GM21576 (cell line): ENCODE measurements around the gene KCNE4.
A peak's percentile ranks its signal among the peaks of the same experiment; 100 is the strongest.
"Not testable (repeated sequence)": the region's sequence is repeated elsewhere in the genome, so short reads cannot be mapped to it uniquely, and the experiment has no call there.

Experiments used
- ATAC-seq: cut with Tn5 transposase; IDR thresholded peaks from one replicate; pipeline ENCODE4 v1.9.1; 2021; ENCODE audit warnings: mild to moderate bottlenecking, moderate library complexity; ENCODE audit not compliant: unreplicated experiment

The KCNE4 gene

DNA sequence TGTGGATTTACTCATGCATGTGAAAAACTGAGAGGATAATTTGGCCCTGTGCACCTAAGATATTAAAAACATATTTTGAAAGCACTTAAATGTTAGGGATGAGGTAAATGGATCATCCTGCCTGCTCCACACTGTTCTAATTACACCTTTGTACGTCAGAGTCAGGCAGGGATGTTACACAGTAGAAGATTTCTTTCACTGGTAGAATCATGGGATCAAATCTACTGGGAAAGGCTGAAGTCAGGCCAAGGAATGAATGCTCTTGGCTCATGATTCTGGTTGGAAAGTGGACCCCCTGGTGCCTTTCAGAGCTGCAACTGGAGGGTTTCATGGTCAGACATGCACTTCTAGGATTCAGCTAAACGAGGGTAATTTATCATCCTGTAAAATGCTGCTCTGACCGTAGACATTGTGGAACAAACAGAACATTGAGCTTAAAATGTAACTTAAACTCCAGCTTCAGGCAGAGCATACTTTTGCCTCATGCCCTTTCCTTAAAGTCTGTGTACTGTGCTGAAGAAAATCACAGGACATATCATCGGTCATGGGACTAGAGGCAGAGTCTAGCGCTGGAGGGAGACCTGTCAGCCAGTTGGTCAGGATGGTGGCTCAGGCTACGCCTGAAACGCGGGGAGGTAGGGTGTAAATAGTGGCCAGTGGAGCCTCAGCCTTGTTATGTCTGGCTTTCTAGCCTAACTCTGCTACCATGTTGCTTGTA is 4.9 kb downstream of the KCNE4 start:
- no peak for ATAC-seq

- ATAC-seq = no peak
Observed at GRCh38 chr2:223057569-223057968, 5.6 kb downstream of the KCNE4 start.

GRCh38 chr2:223058952-223059716 is 7.1 kb downstream of the KCNE4 start:
- no peak for ATAC-seq

DNA sequence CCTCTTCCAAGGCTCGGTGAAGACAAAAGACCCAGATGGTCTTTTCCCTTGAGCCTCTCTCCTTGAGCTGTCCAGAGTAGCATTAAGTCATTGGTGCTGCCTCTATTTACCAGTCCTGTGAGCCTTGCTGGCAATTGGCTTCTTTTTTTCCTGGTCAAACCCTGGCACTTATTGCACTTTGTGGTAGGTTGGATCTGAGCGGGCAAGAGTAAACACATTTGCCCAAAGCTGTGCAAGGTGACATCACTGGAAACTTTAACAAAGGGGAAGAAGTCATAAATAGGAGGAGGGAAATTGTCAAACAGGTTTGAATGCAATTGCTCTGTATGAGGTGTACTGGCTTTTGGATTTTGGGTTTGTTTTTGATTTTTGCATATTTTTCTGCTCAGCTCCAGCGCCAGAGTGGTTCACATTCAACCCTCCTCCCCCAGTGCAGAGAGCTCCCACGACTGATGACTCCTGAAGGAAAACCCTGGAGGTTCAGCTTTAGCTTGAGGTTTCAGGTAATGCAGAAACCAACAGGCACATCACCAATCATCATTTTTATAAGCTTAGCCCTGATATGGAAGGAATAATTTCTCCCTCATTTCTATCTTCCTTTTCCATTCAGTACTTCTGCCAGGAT is 8.3 kb downstream of the KCNE4 start:
- no peak for ATAC-seq

DNA sequence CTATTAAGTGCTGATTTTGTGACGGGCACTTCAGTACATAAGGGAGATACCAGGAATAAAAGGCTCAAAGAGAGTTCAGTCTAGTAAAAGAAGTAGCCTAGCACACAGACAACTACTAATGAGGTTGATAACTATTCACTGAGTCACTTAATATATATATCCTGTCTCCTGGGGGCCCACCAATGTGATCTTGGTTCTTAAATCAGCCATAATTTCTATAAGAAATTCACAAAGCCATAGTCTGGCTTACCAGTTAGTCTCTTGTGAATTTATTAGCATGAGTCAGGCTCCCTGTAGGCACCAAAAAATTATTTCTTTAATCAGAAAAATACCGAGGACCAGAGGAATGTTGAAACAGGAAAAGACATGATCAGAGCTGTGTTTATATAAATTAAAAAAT is 10.4 kb downstream of the KCNE4 start:
- no peak for ATAC-seq

- no peak for ATAC-seq
Observed at GRCh38 chr2:223065107-223065506, 13.1 kb downstream of the KCNE4 start.

- ATAC-seq = no peak
Observed at GRCh38 chr2:223066721-223067120, 14.7 kb downstream of the KCNE4 start.

DNA sequence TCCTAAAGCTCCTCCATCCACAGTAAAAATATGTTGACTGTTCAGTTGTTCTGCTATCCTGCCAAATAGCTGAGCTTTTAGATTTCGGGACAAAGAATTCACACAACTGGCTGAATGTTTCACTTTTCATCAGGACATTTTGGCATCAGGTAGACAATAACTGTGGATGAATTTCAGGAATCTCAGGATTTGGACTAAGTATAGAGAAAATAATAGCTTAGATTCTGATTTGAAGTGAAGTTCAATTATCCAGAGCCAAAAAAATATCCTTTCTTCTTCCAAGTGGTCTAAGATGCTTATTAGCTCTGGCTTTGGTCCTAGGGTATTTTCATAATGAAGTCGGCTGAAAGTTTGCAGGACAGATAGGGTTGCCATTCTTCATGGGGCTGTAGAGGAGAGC is 16.1 kb downstream of the KCNE4 start:
- no peak for ATAC-seq

- no peak for ATAC-seq
Observed at GRCh38 chr2:223069465-223069864, 17.5 kb downstream of the KCNE4 start.

- no peak for ATAC-seq
Observed at GRCh38 chr2:223069988-223070387, 18.0 kb downstream of the KCNE4 start.

DNA sequence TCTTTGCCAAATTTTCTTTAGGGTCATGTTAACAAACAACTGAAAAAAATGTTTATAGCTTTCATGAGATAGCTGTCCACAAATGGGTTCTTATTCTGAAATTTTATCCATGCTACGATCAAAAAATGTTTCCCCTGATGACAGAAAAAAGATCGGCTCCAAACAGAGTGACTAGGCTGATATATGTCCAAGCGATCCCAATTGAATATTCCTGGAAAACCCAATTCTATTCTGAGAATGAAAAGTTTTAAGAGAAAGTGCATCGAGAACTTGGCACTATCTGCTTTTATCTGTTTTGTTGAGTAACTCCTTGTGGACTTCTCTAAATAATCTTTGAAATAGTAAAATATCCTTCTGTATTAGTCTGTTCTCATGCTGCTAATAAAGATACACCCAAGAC is 19.1 kb downstream of the KCNE4 start:
- ATAC-seq = no peak

DNA sequence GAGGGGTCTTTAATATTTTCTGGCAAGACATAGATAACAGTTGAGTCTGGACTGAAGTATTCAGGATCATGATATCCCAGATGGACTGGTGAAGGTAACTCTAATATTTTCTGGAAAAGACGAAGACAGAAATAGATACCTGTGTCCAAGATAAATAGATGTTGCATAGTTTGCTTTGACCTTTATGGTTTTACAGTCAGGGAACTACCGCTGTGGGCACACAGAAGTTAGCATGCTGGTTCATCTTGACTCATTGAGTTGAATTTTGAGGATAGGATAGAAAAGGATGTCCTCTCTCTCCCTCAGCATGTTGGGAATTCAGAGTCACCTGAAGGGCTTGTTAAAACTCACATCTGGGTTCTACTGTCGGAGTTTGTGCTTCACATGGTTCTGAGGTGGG is 20.8 kb downstream of the KCNE4 start:
- no peak for ATAC-seq

DNA sequence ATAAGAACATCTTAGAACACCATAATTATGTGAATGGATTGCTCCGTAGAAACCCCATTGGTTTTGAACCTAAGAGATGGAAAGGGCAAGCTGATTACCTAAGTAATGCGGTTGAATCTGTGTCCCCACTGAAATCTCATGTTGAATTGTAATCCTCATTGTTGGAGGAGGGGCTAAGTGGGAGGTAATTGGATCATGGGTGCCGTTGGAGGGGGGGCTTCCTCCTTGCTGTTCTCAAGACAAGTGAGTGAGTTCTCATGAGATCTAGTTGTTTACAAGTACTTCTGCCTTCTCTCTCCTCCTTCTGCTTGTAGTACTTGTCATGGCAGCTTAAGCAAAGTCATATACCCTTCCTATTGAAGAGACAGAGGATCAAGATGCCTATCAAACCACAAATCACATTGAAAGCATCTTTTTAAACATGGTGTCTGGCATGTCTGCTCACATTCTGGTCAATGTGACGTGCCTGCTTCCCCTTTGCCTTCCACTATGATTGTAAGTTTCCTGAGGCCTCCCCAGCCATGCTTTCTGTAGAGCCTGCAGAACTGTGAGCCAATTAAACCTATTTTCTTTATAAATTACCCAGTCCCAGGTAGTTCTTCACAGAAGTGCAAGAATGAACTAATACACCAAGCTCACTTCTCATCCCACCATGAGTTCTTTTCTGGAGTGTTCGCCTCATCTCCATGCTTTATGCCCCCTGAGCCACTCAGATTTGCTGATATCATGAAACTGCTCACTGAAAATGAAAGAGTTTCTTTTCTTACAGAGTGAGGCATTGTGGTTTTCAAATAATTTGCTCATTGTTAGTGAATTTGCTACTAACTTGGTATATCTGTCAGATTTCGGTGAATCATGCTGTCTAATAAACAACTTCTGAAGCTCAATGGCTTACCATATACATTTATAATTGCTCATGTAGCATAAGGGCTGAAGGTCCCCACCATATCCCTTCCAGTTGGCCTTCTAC is 23.6 kb downstream of the KCNE4 start:
- peak; percentile 88 for ATAC-seq

- no peak for ATAC-seq
Observed at GRCh38 chr2:223076573-223076972, 24.6 kb downstream of the KCNE4 start.

DNA sequence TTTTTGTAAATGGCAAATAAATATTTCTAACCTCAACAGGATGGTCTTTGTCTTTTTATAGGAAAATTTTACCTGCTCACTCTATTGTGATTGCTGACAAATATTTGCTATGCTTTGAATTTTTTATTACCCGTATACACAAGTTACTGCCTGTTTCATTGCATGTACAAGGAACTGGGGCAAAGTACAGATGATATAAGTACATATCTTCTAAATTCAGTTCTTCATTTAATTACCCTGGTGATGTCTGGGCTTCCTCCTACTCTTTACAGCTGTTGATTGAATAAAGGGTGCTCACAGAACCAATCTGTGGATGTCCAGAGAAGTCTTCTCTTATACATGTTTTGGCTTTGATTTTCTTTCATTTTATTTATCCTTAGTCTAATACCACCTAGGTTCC is 26.5 kb downstream of the KCNE4 start:
- ATAC-seq = no peak

- no peak for ATAC-seq
Observed at GRCh38 chr2:223079378-223079777, 27.4 kb downstream of the KCNE4 start.

GRCh38 chr2:223079925-223080324 is 27.9 kb downstream of the KCNE4 start:
- ATAC-seq = no peak

DNA sequence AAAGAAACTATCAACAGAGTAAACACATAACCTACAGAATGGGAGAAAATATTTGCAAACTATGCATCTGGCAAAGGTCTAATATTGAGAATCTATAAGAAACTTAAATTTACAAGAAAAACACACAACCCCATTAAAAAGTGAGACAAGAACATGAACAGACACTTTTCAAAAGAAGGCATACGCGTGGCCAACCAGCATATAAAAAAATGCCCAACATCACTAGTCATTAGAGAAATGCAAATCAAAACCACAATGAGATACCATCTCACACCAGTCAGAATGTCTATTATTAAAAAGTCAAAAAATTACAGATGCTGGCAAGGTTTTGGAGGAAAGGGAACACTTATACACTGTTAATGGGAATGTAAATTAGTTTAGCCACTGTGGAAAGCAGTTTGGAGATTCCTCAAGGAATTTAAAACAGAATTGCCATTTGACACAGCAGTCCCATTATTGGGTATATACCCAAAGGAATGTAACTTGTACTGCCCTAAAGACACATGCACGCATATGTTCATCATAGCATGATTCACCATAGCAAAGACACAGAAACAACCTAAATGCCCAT is 28.9 kb downstream of the KCNE4 start:
- ATAC-seq = not testable (repeated sequence)

DNA sequence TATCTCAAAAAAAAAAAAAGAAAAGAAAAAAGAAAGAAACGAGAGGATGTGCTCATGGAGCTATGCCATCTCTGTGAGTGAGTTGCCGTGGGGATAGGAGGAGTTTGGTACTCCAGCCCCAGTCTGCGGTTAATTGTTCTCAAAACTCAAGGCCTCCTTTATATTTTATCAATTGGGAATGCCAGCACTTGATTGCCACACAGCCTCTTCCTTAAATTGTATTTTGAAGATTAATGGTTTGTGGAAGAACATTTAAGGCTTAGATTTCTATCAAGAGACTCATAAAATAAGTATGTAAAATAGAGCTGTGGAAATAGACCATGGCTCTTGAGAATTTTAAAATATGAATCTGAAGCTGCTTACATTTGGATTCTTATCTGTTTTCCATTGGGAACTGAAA is 29.8 kb downstream of the KCNE4 start:
- no peak for ATAC-seq

- no peak for ATAC-seq
Observed at GRCh38 chr2:223082706-223083105, 30.7 kb downstream of the KCNE4 start.
